SU-DHL-6 (cell line): ENCODE data around the gene AVPR1B.

ENCODE experiments used
- H2AFZ ChIP-seq: fragments of 200-600 bp; sonication (generic); 2 replicates; pipeline ENCODE4 v1.6.1; 2014; ENCODE audit warnings: low read depth, mild to moderate bottlenecking, moderate library complexity, mixed read lengths, antibody characterized with exemption, low read length; ENCODE audit not compliant: severe bottlenecking
- H3F3A ChIP-seq: fragments of 200-600 bp; shearing (Covaris generic); 2 replicates; pipeline ENCODE4 v1.6.0; 2016; ENCODE audit warnings: antibody characterized with exemption, mild to moderate bottlenecking; ENCODE audit not compliant: insufficient read depth
- H3K27ac ChIP-seq: fragments of 200-600 bp; sonication (generic); 2 replicates; pipeline ENCODE4 v1.5.1; 2016; ENCODE audit warnings: low read depth, mild to moderate bottlenecking, low read length, moderate library complexity, mixed read lengths
- H3K27me3 ChIP-seq: fragments of 200-600 bp; sonication (generic), shearing (Covaris generic); 2 replicates; pipeline ENCODE4 v1.6.0; 2014; ENCODE audit warnings: mild to moderate bottlenecking, low read length
- H3K36me3 ChIP-seq: fragments of 200-600 bp; sonication (generic); 2 replicates; pipeline ENCODE4 v1.6.1; 2014; ENCODE audit warnings: mild to moderate bottlenecking, low read length, mixed read lengths
- H3K4me2 ChIP-seq: fragments of 300-600, 200-600 bp; shearing (Covaris generic), sonication (generic); 2 replicates; pipeline ENCODE4 v1.6.0; 2014; ENCODE audit warnings: low read length, low read depth, mild to moderate bottlenecking; ENCODE audit not compliant: poor library complexity, severe bottlenecking
- H3K4me3 ChIP-seq: fragments of 200-600 bp; sonication (generic); 2 replicates; pipeline ENCODE4 v1.5.1; 2014; ENCODE audit warnings: antibody characterized with exemption, low read length, mild to moderate bottlenecking, mixed read lengths; ENCODE audit not compliant: insufficient read depth, poor library complexity, severe bottlenecking
- H3K79me2 ChIP-seq: fragments of 200-600 bp; sonication (generic); 2 replicates; pipeline ENCODE4 v1.6.1; 2014; ENCODE audit warnings: mild to moderate bottlenecking, low read length, moderate library complexity; ENCODE audit not compliant: insufficient read depth
- H3K9ac ChIP-seq: fragments of 200-600 bp; sonication (generic); 2 replicates; pipeline ENCODE4 v1.7.0; 2014; ENCODE audit warnings: mild to moderate bottlenecking, low read length
- H3K9me2 ChIP-seq: fragments of 200-600 bp; sonication (generic); replicated peaks from 2 replicates; pipeline ENCODE4 v1.6.1; 2014; ENCODE audit warnings: low read length; ENCODE audit not compliant: insufficient read depth
- H3K9me3 ChIP-seq: fragments of 200-600 bp; sonication (generic); 2 replicates; pipeline ENCODE4 v1.6.1; 2014; ENCODE audit warnings: low read length, mixed read lengths; ENCODE audit not compliant: insufficient read depth
- H4K20me1 ChIP-seq: fragments of 200-600 bp; sonication (generic); 2 replicates; pipeline ENCODE4 v1.6.1; 2014; ENCODE audit warnings: low read depth, mild to moderate bottlenecking, antibody characterized with exemption, low read length, moderate library complexity, mixed read lengths
- CTCF ChIP-seq: fragments of 200-600 bp; sonication (generic); IDR thresholded peaks from one replicate; pipeline ENCODE4 v1.5.1; 2017; ENCODE audit warnings: antibody characterized with exemption, mild to moderate bottlenecking, low read length, moderate library complexity; ENCODE audit not compliant: insufficient read depth, poor library complexity, severe bottlenecking
- EZH2phosphoT487 ChIP-seq: fragments of 200-600 bp; sonication (generic), shearing (Covaris generic); conservative IDR thresholded peaks from 2 replicates; pipeline ENCODE4 v1.6.1; 2018; ENCODE audit warnings: mild to moderate bottlenecking, antibody characterized with exemption, low read length, moderate library complexity, mixed read lengths

Gene AVPR1B

GRCh38 chr1:206117151-206117948 lies at the start of gene AVPR1B:
Gene AVPR1B, minus strand, starts transcription at chr1:206117388. Its CDS starts 498 bp downstream, at chr1:206116890.
- Histone ChIP-seq H4K20me1 (no peaks in the 10 kb centered on the region), H3K4me2 (peak within 1 kb of the TSS; percentile 30), H3K9me2 (no peaks in the 10 kb centered on the region), H3K79me2 (no peaks in the 10 kb centered on the region), H3K36me3 (peaks cover 5% of the 10 kb centered on the region; the same call in 1 of the 2 replicates), H2AFZ (no peak within 1 kb of the TSS), H3K27me3 (no peaks in the 10 kb centered on the region), H3F3A (no peaks in the 10 kb centered on the region), H3K4me3 (no peak within 1 kb of the TSS), H3K9ac (no peak within 1 kb of the TSS), H3K27ac (no peak within 1 kb of the TSS), H3K9me3 (no peaks in the 10 kb centered on the region)
- TF ChIP-seq EZH2phosphoT487 (no peak), CTCF (no peak)

GRCh38 chr1:206145771-206146290 lies 28.6 kb upstream of the AVPR1B start:
- Histone ChIP-seq H3K27ac (no peak overlapping the region), H2AFZ (no peak overlapping the region), H3F3A (no peaks in the 10 kb centered on the region), H3K4me3 (no peak overlapping the region), H4K20me1 (no peaks in the 10 kb centered on the region), H3K9me3 (no peaks in the 10 kb centered on the region), H3K36me3 (no peaks in the 10 kb centered on the region), H3K4me2 (no peak overlapping the region), H3K9ac (no peak overlapping the region), H3K79me2 (no peaks in the 10 kb centered on the region), H3K27me3 (no peaks in the 10 kb centered on the region), H3K9me2 (no peaks in the 10 kb centered on the region)
- no peak for TF ChIP-seq EZH2phosphoT487
- no peak for TF ChIP-seq CTCF

- Histone ChIP-seq H3K27me3 (no peaks in the 10 kb centered on the region), H2AFZ (no peak overlapping the region), H3K9me2 (no peaks in the 10 kb centered on the region), H3K9ac (no peak overlapping the region), H3K4me2 (no peak overlapping the region), H3K4me3 (no peak overlapping the region), H3K9me3 (no peaks in the 10 kb centered on the region), H3K27ac (no peak overlapping the region), H3K36me3 (no peaks in the 10 kb centered on the region), H3F3A (no peaks in the 10 kb centered on the region), H3K79me2 (no peaks in the 10 kb centered on the region), H4K20me1 (no peaks in the 10 kb centered on the region)
- TF ChIP-seq CTCF (no peak), EZH2phosphoT487 (no peak)
Observed at GRCh38 chr1:206144605-206145004, 27.4 kb upstream of the AVPR1B start.
